GM23338 (cell line): ENCODE data around the gene DAPK3. TPM values are rescaled to one million over a fixed set of nuclear protein-coding genes. Genes with fewer than 3 reads are reported as not detected.

Source experiments
- ATAC-seq: fragments of 200-7000 bp; cut with Tn5 transposase; 3 replicates; pipeline ENCODE4 v1.9.1; 2020
- DNase-seq: peaks from one replicate; pipeline ENCODE4 v3.0.0-alpha.2; 2015; ENCODE audit warnings: low spot score
- H2AFZ ChIP-seq: fragments of 200-600 bp; sonication (generic); 2 replicates; pipeline ENCODE4 v1.8.0; 2016; ENCODE audit warnings: antibody characterized with exemption, mild to moderate bottlenecking, moderate library complexity
- H3F3A ChIP-seq: fragments of 200-600 bp; sonication (generic); replicated peaks from 2 replicates; pipeline ENCODE4 v1.8.0; 2017; ENCODE audit warnings: antibody characterized with exemption, mixed run types, low read depth
- H3K27ac ChIP-seq: fragments of 200-600 bp; sonication (generic); 2 replicates; pipeline ENCODE4 v1.6.1; 2016; ENCODE audit warnings: low read depth
- H3K27me3 ChIP-seq: fragments of 200-600 bp; sonication (generic); 2 replicates; pipeline ENCODE4 v1.8.0; 2016; ENCODE audit warnings: mild to moderate bottlenecking, mixed run types, moderate library complexity; ENCODE audit not compliant: insufficient read depth
- H3K36me3 ChIP-seq: fragments of 200-600 bp; sonication (generic); 2 replicates; pipeline ENCODE4 v1.8.0; 2016; ENCODE audit warnings: mild to moderate bottlenecking; ENCODE audit not compliant: insufficient read depth
- H3K4me1 ChIP-seq: fragments of 200-600 bp; sonication (generic); 2 replicates; pipeline ENCODE4 v1.8.0; 2016; ENCODE audit warnings: mild to moderate bottlenecking, moderate library complexity; ENCODE audit not compliant: insufficient read depth
- H3K4me2 ChIP-seq: fragments of 200-600 bp; sonication (generic); 2 replicates; pipeline ENCODE4 v1.7.1; 2017; ENCODE audit warnings: mixed run types
- H3K4me3 ChIP-seq: fragments of 200-600 bp; sonication (generic); 2 replicates; pipeline ENCODE4 v1.6.1; 2016; ENCODE audit warnings: mixed run types
- H3K79me2 ChIP-seq: fragments of 200-600 bp; sonication (generic); replicated peaks from 2 replicates; pipeline ENCODE4 v1.8.0; 2017; ENCODE audit warnings: mild to moderate bottlenecking; ENCODE audit not compliant: insufficient read depth
- H3K9me2 ChIP-seq: fragments of 200-600 bp; sonication (generic); 2 replicates; pipeline ENCODE4 v1.8.0; 2017; ENCODE audit not compliant: insufficient read depth
- H4K20me1 ChIP-seq: fragments of 200-600 bp; sonication (generic); replicated peaks from 2 replicates; pipeline ENCODE4 v1.8.0; 2017; ENCODE audit warnings: mild to moderate bottlenecking; ENCODE audit not compliant: insufficient read depth
- H3K27ac Mint-ChIP-seq: 2 replicates; pipeline ENCODE4 v1.8.0; 2020; ENCODE audit warnings: inconsistent platforms, mild to moderate bottlenecking, moderate library complexity, mixed read lengths
- H3K27me3 Mint-ChIP-seq: 3 replicates; pipeline ENCODE4 v1.8.0; 2022; ENCODE audit warnings: low read depth, mild to moderate bottlenecking, moderate library complexity, mixed read lengths, inconsistent platforms; ENCODE audit not compliant: insufficient read depth, poor library complexity
- H3K36me3 Mint-ChIP-seq: 3 replicates; pipeline ENCODE4 v1.8.0; 2021; ENCODE audit warnings: low read depth, mild to moderate bottlenecking, inconsistent platforms, moderate library complexity, mixed read lengths
- H3K4me1 Mint-ChIP-seq: 3 replicates; pipeline ENCODE4 v1.8.0; 2020; ENCODE audit warnings: mild to moderate bottlenecking, inconsistent platforms, mixed read lengths
- H3K4me3 Mint-ChIP-seq: 3 replicates; pipeline ENCODE4 v1.8.0; 2021; ENCODE audit warnings: moderate library complexity, mild to moderate bottlenecking, inconsistent platforms, mixed read lengths
- H3K9me3 Mint-ChIP-seq: 3 replicates; pipeline ENCODE4 v1.8.0; 2020; ENCODE audit warnings: moderate library complexity, mild to moderate bottlenecking, inconsistent platforms, mixed read lengths
- CREB1 ChIP-seq: fragments of 250-450 bp; sonication (Bioruptor Pico); IDR thresholded peaks from 2 replicates; pipeline ENCODE4 v1.5.0; 2020; ENCODE audit warnings: low read depth, mild to moderate bottlenecking, moderate library complexity
- EZH2 ChIP-seq: fragments of 200-600 bp; sonication (generic); IDR thresholded peaks from one replicate; pipeline ENCODE4 v1.8.0; 2017; ENCODE audit warnings: antibody characterized with exemption, mild to moderate bottlenecking, low read depth; ENCODE audit not compliant: unreplicated experiment
- EZH2phosphoT487 ChIP-seq: fragments of 200-600 bp; sonication (generic); IDR thresholded peaks from one replicate; pipeline ENCODE4 v1.8.1; 2018; ENCODE audit warnings: antibody characterized with exemption; ENCODE audit not compliant: unreplicated experiment
- REST ChIP-seq: IDR thresholded peaks from one replicate; pipeline ENCODE4 v1.6.1; 2018; ENCODE audit warnings: antibody characterized with exemption; ENCODE audit not compliant: unreplicated experiment
- ZNF114 ChIP-seq: fragments of 250-450 bp; sonication (Bioruptor Pico); IDR thresholded peaks from 2 replicates; pipeline ENCODE4 v1.5.0; 2020; ENCODE audit warnings: mild to moderate bottlenecking, moderate library complexity
- ZNF331 ChIP-seq: fragments of 250-450 bp; sonication (Bioruptor Pico); IDR thresholded peaks from 2 replicates; pipeline ENCODE4 v1.5.0; 2020; ENCODE audit warnings: low read depth, mild to moderate bottlenecking, moderate library complexity
- ZNF462 ChIP-seq: fragments of 250-450 bp; sonication (Bioruptor Pico); IDR thresholded peaks from 2 replicates; pipeline ENCODE4 v1.5.0; 2020; ENCODE audit warnings: mild to moderate bottlenecking, moderate library complexity
- polyA plus RNA-seq: library from polyadenylated mRNA; unstranded; fragments of >200 nt; fragmentation: Nextera tagmentation; extraction: Ambion mirVana; gene quantifications from 2 replicates; pipeline ENCODE4 v1.2.1, GENCODE V29; 2016
- total RNA-seq: library from RNA; depleted of rRNA; stranded (reverse); fragments of >200 nt; shearing (Covaris generic); gene quantifications from 2 replicates; pipeline ENCODE4 v1.2.3, GENCODE V29; 2014

Gene DAPK3
- total and polyA plus RNA-seq, 2 experiments from 2014 or later = 32.1 to 95.6 TPM

GRCh38 chr19:3961007-3961406, 9.9 kb downstream of the DAPK3 start:
- peaks cover 10% of the 10 kb centered on the region for H3K79me2 ChIP-seq
- peaks cover 58% of the 10 kb centered on the region for H3K36me3 Mint-ChIP-seq
- DNase-seq (no peak), ATAC-seq (no peak)
- peaks cover 14% of the 10 kb centered on the region; the same call in 1 of the 2 replicates for H3K36me3 ChIP-seq
- no peak overlapping the region for H3K27ac Mint-ChIP-seq
- no peaks in the 10 kb centered on the region for H3K27me3 ChIP-seq
- TF ChIP-seq REST = no peak
- no peak overlapping the region for H2AFZ ChIP-seq
- H3K27ac ChIP-seq = no peak overlapping the region; the same call in 1 of the 2 replicates
- H4K20me1 ChIP-seq = peaks cover 10% of the 10 kb centered on the region
- H3K4me2 ChIP-seq = no peak overlapping the region
- H3K9me3 Mint-ChIP-seq = no peaks in the 10 kb centered on the region
- H3F3A ChIP-seq = 0 out of 2 replicates have a peak, but pooled peaks cover 3% of the 10 kb centered on the region
- no peak overlapping the region for H3K4me3 ChIP-seq
- H3K4me1 Mint-ChIP-seq = no peaks in the 10 kb centered on the region
- H3K27me3 Mint-ChIP-seq = peaks cover 13% of the 10 kb centered on the region
- H3K4me3 Mint-ChIP-seq = no peak overlapping the region
- no peaks in the 10 kb centered on the region for H3K4me1 ChIP-seq
- no peaks in the 10 kb centered on the region for H3K9me2 ChIP-seq

GRCh38 chr19:3959766-3960131, 11.2 kb downstream of the DAPK3 start:
- H3K27ac Mint-ChIP-seq = no peak overlapping the region
- DNase-seq (no peak), ATAC-seq (no peak)
- no peaks in the 10 kb centered on the region for H3F3A ChIP-seq
- H3K9me3 Mint-ChIP-seq = no peaks in the 10 kb centered on the region
- H3K4me3 ChIP-seq = no peak overlapping the region
- H3K27me3 ChIP-seq = no peaks in the 10 kb centered on the region
- H3K4me3 Mint-ChIP-seq = no peak overlapping the region
- H3K4me2 ChIP-seq = no peak overlapping the region
- no peaks in the 10 kb centered on the region; the same call in 1 of the 2 replicates for H4K20me1 ChIP-seq
- no peaks in the 10 kb centered on the region for H3K4me1 Mint-ChIP-seq
- H3K36me3 ChIP-seq = peaks cover 11% of the 10 kb centered on the region; the same call in 1 of the 2 replicates
- H3K27ac ChIP-seq = no peak overlapping the region; the same call in 1 of the 2 replicates
- H3K79me2 ChIP-seq = no peaks in the 10 kb centered on the region
- H2AFZ ChIP-seq = no peak overlapping the region
- peaks cover 50% of the 10 kb centered on the region for H3K36me3 Mint-ChIP-seq
- H3K27me3 Mint-ChIP-seq = peaks cover 17% of the 10 kb centered on the region
- H3K4me1 ChIP-seq = no peaks in the 10 kb centered on the region
- H3K9me2 ChIP-seq = no peaks in the 10 kb centered on the region
- TF ChIP-seq ZNF114 (CRISPR knock-in tag) = no peak
- no peak for TF ChIP-seq ZNF462 (CRISPR knock-in tag)
- TF ChIP-seq CREB1 (CRISPR knock-in tag) = no peak
- no peak for TF ChIP-seq ZNF331 (CRISPR knock-in tag)
- no peak for TF ChIP-seq EZH2phosphoT487
- TF ChIP-seq EZH2 = no peak
- TF ChIP-seq REST = no peak
